Progenitor cell of endocrine pancreas (in vitro differentiated cells): ENCODE data around the gene COX8A. TPM values are rescaled to one million over a fixed set of nuclear protein-coding genes. Genes with fewer than 3 reads are reported as not detected.

Experiments used
- DNase-seq: peaks from one replicate; pipeline ENCODE4 v3.0.0; 2021; ENCODE audit warnings: low spot score; ENCODE audit not compliant: unreplicated experiment
- H3K27ac Mint-ChIP-seq: 2 replicates; pipeline ENCODE4 v1.8.0; 2021; ENCODE audit warnings: mild to moderate bottlenecking, moderate library complexity, mixed read lengths
- H3K27me3 Mint-ChIP-seq: 2 replicates; pipeline ENCODE4 v1.8.0; 2021; ENCODE audit warnings: mixed read lengths
- H3K36me3 Mint-ChIP-seq: 2 replicates; pipeline ENCODE4 v1.8.0; 2022; ENCODE audit warnings: mixed read lengths; ENCODE audit not compliant: insufficient read depth
- H3K4me1 Mint-ChIP-seq: 2 replicates; pipeline ENCODE4 v1.8.0; 2021; ENCODE audit warnings: low read depth, mixed read lengths
- H3K4me3 Mint-ChIP-seq: 2 replicates; pipeline ENCODE4 v1.8.0; 2021; ENCODE audit warnings: low read depth, mild to moderate bottlenecking, moderate library complexity, mixed read lengths
- H3K9me3 Mint-ChIP-seq: 2 replicates; pipeline ENCODE4 v1.8.0; 2021; ENCODE audit warnings: low read depth, mixed read lengths
- total RNA-seq: library from RNA; stranded (reverse); gene quantifications from 2 replicates; pipeline ENCODE4 v1.2.1, GENCODE V29; 2021
- TF ChIP-seq, protein P1 (sequence below): fragments of 200-600 bp; sonication (generic); IDR thresholded peaks from one replicate; pipeline ENCODE4 v1.5.0; 2021; ENCODE audit warnings: antibody characterized with exemption, mild to moderate bottlenecking; ENCODE audit not compliant: unreplicated experiment

The COX8A gene
- total RNA-seq, 1 donor from 2014 or later, result 221 TPM

GRCh38 chr11:63997801-63998337, 23.4 kb downstream of the COX8A start:
- Mint-ChIP-seq H3K36me3 (peaks cover 23% of the 10 kb centered on the region), H3K27ac (no peak overlapping the region), H3K9me3 (no peaks in the 10 kb centered on the region), H3K27me3 (peaks cover 16% of the 10 kb centered on the region), H3K4me3 (no peak overlapping the region), H3K4me1 (peaks cover 1% of the 10 kb centered on the region)
- peak; percentile 8 for DNase-seq
- TF ChIP-seq, protein P1, sequence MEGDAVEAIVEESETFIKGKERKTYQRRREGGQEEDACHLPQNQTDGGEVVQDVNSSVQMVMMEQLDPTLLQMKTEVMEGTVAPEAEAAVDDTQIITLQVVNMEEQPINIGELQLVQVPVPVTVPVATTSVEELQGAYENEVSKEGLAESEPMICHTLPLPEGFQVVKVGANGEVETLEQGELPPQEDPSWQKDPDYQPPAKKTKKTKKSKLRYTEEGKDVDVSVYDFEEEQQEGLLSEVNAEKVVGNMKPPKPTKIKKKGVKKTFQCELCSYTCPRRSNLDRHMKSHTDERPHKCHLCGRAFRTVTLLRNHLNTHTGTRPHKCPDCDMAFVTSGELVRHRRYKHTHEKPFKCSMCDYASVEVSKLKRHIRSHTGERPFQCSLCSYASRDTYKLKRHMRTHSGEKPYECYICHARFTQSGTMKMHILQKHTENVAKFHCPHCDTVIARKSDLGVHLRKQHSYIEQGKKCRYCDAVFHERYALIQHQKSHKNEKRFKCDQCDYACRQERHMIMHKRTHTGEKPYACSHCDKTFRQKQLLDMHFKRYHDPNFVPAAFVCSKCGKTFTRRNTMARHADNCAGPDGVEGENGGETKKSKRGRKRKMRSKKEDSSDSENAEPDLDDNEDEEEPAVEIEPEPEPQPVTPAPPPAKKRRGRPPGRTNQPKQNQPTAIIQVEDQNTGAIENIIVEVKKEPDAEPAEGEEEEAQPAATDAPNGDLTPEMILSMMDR, result no peak

DNA sequence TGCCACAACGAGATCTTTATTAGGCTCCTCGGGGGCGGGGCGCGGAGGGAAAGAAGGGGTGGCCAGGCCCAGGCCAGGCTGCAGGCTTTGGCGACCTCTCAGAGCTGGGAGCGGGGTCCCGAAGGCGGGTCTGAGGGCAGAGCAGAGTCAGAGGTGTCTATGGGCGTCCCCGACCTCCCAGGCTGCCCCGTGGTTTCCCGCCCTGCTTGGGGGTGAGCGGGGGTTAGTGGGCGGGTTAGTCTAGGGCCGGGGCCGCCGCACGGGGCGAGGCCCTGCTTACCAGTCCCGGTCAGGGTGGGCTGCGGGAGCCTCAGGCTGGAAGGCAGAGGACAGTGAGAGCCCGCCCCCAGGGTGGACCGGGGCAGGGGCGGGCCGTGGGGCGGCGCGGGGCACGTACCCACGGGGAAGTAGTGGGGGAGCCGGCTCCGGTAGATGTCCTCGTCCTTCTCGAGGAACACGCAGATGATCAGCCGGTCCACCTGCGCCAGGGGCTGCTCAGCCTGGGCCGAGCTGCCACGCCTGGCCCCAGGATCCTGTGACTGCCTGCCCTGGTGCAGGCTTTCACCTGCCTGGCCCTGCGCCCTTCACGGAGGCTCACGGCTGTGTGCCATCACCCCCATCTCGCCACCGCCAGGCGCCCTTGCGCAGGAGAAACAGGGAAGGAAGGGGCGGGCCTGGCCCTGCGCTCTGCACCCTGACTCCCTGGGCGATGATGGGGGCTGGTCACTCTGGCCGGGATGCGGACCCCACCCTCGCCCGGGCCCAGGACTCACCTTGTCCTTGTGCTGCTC, 24.3 kb downstream of the COX8A start:
- no peak overlapping the region for H3K4me3 Mint-ChIP-seq
- DNase-seq, result no peak
- no peaks in the 10 kb centered on the region for H3K9me3 Mint-ChIP-seq
- H3K36me3 Mint-ChIP-seq, result peaks cover 21% of the 10 kb centered on the region
- H3K27me3 Mint-ChIP-seq, result peaks cover 25% of the 10 kb centered on the region
- H3K27ac Mint-ChIP-seq, result no peak overlapping the region
- peaks cover 1% of the 10 kb centered on the region for H3K4me1 Mint-ChIP-seq
- TF ChIP-seq, protein P1, result no peak

DNA sequence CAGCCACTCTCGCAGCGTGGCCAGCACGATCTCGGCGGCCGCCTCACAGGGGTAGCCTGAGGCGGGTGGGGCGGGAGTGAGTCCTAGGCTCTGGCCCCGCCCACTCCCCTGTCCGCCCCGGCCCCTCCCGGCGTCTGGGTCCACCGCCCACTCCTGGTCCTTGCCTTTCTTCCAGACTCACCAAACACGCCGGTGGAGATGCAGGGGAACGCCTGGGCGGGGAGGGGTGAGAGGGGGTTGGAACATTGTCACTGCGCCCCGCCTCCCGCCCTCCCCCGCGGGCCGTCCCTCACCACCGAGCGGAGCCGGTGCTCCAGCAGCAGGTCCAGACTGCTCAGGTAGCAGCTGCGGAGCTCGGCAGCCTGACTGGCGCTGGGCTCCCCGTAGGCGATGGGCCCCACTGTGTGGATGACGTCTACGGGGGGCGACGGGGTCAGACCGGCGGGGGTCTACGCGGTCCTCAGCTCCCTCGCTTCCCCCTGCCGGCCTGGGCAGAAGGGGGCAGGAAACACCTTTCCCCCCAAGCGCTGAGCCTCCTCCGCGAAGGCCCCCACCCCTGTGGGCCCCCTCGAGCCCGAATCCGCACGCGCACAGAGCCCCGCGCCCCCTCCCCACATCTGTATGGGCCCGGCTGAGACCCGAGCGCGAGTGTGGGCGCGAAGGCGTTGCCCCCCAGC, 25.1 kb downstream of the COX8A start:
- TF ChIP-seq, protein P1, result no peak
- Mint-ChIP-seq H3K36me3 (peaks cover 21% of the 10 kb centered on the region), H3K4me3 (no peak overlapping the region), H3K9me3 (no peaks in the 10 kb centered on the region), H3K27me3 (peaks cover 30% of the 10 kb centered on the region), H3K27ac (no peak overlapping the region), H3K4me1 (peaks cover 1% of the 10 kb centered on the region)
- no peak for DNase-seq

- Mint-ChIP-seq H3K36me3 (peaks cover 18% of the 10 kb centered on the region), H3K4me3 (no peak overlapping the region), H3K27me3 (peaks cover 33% of the 10 kb centered on the region), H3K4me1 (peaks cover 1% of the 10 kb centered on the region), H3K9me3 (no peaks in the 10 kb centered on the region), H3K27ac (no peak overlapping the region)
- TF ChIP-seq, protein P1, result peak; percentile 81
- peak; percentile 63 for DNase-seq
Observed at GRCh38 chr11:64000026-64000739, 25.8 kb downstream of the COX8A start.
